Limb (tissue), 2 donors: ENCODE measurements around the gene RALGPS1.

ENCODE experiments used
- DNase-seq, 2 donors: peaks; one replicate each; pipeline ENCODE4 v3.0.0-alpha.2; 2016; ENCODE audit errors: extremely low spot score in 2 of 2

The RALGPS1 gene

GRCh38 chr9:127203681-127204327 lies 289.2 kb downstream of the RALGPS1 start:
- DNase-seq = no peak

DNA sequence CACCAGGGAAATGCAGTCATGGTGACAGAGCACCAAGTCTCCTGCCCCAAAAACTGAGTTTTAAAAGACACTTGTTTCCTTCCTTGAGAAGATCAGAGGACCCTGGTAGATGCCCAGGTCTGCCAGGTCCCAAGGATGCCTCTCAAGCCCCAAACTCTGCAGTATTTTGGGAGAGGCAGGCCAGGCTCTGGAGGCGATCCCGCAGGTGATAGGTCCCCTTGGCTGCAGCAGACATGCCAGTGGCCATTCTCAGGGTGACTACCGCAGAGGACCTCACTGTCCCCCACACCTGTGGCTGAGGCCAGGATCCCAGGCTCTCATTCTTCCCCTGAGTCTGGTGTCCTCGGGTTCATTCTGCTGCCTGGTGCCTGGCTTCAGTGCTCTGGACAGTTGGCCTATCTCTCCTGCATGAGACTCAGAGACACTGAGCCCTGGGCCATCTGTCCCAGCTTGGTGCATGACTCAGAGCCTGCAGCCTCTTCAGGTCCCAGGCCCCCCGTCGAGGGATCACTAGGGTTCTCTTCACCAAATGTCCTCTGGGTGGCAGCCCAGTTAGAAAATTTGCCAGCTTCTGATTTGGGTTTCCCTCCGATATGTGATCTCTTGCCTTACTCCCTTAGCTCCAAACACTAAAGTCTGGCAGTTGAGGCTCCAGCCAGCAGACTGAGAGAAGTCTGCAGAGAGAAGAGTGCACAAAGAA lies 290.3 kb downstream of the RALGPS1 start:
- DNase-seq = no peak

GRCh38 chr9:127205952-127206351 lies 291.4 kb downstream of the RALGPS1 start:
- DNase-seq = no peak

GRCh38 chr9:127206666-127207065 lies 292.1 kb downstream of the RALGPS1 start:
- no peak for DNase-seq

DNA sequence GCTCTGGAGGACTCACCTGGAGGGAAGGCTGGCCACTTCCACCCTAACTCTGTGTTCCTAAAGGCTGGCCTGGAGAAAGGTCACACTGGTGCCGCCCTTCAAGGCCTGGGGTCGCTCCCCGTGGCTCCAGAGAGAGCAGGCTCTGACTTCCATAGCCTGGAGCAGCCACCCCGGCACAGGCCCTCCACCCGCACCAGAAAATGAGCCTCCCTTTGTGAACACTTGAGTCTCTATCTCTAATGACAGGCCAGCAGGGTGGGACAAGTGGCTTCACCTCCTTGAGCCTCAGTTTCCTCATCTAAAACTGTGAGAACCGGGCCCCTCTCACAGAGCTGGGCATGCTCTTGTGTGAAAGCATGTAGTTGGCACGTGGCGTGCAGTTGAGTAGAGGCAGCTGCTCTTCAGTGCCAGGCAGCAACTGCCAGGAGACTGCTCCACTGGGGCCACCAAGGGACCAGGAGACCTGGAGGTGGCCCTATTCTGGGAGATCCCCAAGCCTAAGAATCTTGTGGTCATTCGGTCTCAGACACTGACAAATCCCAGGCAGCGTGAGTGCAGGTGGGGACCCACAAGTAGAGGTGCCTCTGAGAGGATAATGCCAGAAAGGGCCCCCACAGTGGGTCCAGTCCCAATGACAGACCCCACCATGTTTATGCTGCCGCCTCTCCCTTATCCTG lies 293.3 kb downstream of the RALGPS1 start:
- DNase-seq = no peak

- DNase-seq = no peak
These were observed 293.8 kb downstream of the RALGPS1 start for GRCh38 chr9:127208416-127208815.

DNA sequence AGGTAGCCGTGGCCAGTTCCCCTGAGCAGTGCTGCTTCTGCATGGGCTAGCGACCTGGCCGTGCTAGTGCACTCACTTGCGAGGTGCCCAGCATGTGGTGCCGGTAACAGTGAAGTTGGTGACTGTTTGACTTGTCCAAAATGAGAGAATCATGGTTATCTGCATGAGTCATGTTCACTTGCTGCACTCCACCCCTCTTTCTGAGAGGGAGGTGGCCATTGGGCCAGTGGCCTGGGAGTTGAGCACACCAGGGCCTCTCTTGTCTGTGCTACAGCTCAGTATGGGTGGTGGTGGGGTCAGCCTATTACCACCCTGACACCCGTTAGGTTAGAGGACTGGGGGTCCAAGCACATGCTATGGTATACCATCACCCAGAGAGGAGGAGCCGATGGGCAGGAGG lies 294.6 kb downstream of the RALGPS1 start:
- no peak for DNase-seq

DNA sequence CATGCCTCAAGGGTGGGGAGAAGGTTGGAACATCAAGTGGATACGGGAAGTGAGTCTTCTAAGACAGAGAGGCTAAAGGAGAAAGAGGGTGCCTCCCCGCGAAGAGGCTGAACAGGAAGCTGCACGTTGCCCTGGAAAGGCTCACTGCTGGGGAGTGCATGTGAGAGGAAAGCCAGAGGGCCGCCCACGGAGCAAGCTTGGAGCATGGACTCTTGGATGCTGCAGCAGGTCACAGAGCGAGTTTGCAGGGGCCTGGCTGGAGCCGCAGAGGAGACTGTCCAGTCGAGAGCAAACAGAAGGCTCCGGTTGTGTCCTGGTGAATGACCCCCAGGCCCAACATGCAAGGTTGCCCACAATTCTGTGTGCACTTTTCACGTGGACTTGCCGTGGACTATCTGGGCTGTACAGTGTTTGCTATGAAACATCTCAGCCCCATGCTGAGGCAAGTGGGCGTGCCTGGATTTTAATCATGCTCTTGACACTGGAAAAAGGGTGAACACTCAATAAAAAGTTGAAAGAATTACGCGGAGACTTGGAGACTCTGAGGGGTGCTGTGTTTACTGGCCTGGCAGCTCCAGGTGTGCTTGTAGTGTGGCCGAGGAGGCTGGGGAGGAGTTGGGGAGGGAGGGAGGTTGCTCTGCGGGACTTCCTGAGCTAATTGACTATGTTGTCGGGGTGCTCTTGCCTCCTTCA lies 295.5 kb downstream of the RALGPS1 start:
- no peak for DNase-seq

DNA sequence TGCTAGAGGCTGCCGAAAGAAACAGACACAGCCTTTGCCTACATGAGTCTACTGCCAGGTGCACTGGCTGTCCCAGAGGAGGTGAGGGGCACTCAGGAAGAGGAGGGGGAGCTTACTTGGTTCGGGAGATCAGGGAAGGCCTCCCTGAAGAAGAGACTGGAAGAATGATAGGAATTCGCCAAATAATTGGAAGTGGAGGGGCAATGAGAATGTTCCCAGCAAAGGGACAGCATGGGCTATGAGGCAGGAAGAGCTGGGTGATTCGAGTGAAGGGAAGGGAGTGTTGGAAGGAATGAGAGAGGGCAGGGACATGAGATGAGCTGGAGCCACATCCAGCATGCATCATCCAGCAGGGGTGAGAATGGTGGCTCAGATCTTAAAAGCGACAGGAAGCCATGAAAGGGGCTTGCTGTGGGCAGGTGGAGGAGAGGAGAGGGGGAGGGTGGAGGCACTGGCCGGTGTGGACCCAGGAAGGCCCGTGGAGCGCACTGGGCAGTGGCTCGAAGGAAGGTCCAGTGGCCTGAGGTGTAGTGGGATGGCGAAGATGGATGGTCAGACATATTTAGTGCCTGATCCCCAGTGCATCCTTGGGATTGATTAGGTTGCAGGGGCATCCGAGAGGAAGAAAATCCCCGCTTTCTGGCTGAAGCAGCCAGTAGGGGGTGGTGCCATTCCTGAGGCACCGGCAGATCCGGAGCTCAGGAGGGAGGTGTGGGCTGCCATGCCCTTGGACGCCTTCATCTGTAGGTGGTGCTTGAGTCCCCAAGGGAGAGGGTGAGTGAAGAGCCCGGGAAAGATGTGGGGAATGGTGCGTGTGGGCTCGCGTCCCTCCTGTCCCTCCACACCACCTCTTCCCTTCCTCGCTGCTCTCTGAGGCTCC lies 296.5 kb downstream of the RALGPS1 start:
- no peak for DNase-seq

- no peak for DNase-seq
These were observed 297.4 kb downstream of the RALGPS1 start for GRCh38 chr9:127211983-127212382.

DNA sequence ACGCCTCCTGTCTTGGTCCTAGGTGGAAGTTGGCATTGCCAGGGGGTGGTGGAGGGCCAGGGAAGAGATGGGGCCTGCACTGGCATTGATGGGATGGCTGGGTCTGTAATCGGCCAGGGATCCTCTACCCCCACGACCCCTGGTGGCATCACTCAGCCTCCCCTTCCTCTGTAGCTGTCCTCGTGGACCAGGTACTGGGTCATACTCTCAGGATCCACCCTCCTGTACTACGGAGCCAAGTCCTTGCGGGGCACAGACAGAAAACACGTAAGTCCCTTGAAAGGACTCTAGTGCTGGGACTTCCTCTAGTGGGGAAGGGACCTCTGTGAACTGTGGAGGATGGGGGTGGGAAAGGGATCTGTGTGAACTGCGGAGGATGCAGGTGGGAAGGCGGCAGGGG lies 297.9 kb downstream of the RALGPS1 start:
- DNase-seq = no peak

- no peak for DNase-seq
These were observed 299.3 kb downstream of the RALGPS1 start for GRCh38 chr9:127213859-127214258.

GRCh38 chr9:127214421-127215267 lies 300.1 kb downstream of the RALGPS1 start:
- peak in 1 of 2 donors; percentile 64 for DNase-seq

- no peak for DNase-seq
These were observed 301.0 kb downstream of the RALGPS1 start for GRCh38 chr9:127215268-127216209.

GRCh38 chr9:127216210-127216887 lies 301.8 kb downstream of the RALGPS1 start:
- no peak for DNase-seq

- DNase-seq = no peak
These were observed 302.3 kb downstream of the RALGPS1 start for GRCh38 chr9:127216888-127217217.

DNA sequence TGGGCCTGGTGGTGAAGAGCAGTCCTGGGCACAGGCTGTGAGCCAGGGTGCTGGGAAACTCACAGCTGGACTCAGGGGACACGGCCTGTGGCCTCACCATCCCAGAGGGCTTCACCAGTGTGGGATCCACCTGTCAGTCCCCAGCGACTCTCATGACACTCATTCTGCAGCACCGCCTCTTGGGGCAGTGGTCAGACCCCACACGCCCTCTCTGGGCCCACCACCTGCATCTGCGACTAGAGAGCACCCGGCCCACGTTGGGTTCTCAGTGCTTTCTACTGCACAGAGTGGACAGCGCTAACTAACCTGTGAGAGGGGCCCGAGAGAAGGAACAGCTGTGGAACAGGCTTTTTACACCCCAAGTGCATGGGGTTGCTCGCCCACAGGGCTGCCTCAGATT lies 304.2 kb downstream of the RALGPS1 start:
- no peak for DNase-seq

- DNase-seq = no peak
These were observed 304.9 kb downstream of the RALGPS1 start for GRCh38 chr9:127219520-127219919.

DNA sequence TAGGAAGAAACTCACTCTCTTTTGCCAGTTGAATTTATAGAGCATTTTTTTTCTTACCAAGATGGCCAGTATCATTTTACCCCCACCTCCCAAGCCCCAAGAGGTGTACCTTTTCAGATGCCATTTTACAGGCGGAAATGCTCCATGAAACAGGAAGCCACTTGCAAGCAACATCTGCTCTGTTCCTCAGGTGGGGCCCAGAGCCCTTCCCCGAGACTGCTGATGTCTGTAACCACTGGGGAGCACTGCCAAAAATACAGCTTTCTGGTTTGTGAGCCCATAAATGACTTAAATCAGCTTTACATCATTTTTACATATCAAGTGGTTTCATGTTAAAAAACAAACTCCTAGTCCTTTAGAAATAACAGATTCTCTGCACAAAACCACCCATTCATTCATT lies 307.1 kb downstream of the RALGPS1 start:
- DNase-seq = no peak
